Activated gamma-delta T cell treated with Interleukin-2 at 50 U/mL for 16 hours (primary cell): ENCODE results near the gene SH3RF2.
"Not testable (repeated sequence)": the region's sequence is repeated elsewhere in the genome, so short reads cannot be mapped to it uniquely, and the experiment has no call there.

ENCODE experiments used
- DNase-seq: peaks from one replicate; pipeline ENCODE4 v3.0.0-alpha.2; 2020

SH3RF2 gene

GRCh38 chr5:145954140-145954539, 17.8 kb downstream of the SH3RF2 start:
- not testable (repeated sequence) for DNase-seq

GRCh38 chr5:145957388-145957787, 21.0 kb downstream of the SH3RF2 start:
- no peak for DNase-seq

GRCh38 chr5:145958436-145958835, 22.1 kb downstream of the SH3RF2 start:
- DNase-seq = no peak

GRCh38 chr5:145960166-145960565, 23.8 kb downstream of the SH3RF2 start:
- no peak for DNase-seq

- DNase-seq = no peak
Observed at GRCh38 chr5:145960848-145961600, 24.6 kb downstream of the SH3RF2 start.

- DNase-seq = no peak
Observed at GRCh38 chr5:145962001-145962400, 25.6 kb downstream of the SH3RF2 start.

- DNase-seq = not testable (repeated sequence)
Observed at GRCh38 chr5:145964008-145964407, 27.6 kb downstream of the SH3RF2 start.

- no peak for DNase-seq
Observed at GRCh38 chr5:145965804-145966203, 29.4 kb downstream of the SH3RF2 start.

GRCh38 chr5:145967296-145967695, 30.9 kb downstream of the SH3RF2 start:
- no peak for DNase-seq

GRCh38 chr5:145968970-145969713, 32.8 kb downstream of the SH3RF2 start:
- DNase-seq = no peak

- DNase-seq = no peak
Observed at GRCh38 chr5:145969714-145970092, 33.3 kb downstream of the SH3RF2 start.

GRCh38 chr5:145971108-145971507, 34.7 kb downstream of the SH3RF2 start:
- DNase-seq = no peak

- no peak for DNase-seq
Observed at GRCh38 chr5:145971701-145972100, 35.3 kb downstream of the SH3RF2 start.

- no peak for DNase-seq
Observed at GRCh38 chr5:145975001-145975360, 38.6 kb downstream of the SH3RF2 start.

GRCh38 chr5:145975361-145976066, 39.1 kb downstream of the SH3RF2 start:
- DNase-seq = no peak

GRCh38 chr5:145976431-145977155, 40.2 kb downstream of the SH3RF2 start:
- DNase-seq = no peak

- DNase-seq = no peak
Observed at GRCh38 chr5:145978171-145978570, 41.8 kb downstream of the SH3RF2 start.

GRCh38 chr5:145978708-145979107, 42.3 kb downstream of the SH3RF2 start:
- no peak for DNase-seq

GRCh38 chr5:145979270-145980223, 43.2 kb downstream of the SH3RF2 start:
- no peak for DNase-seq

GRCh38 chr5:145980259-145980658, 43.9 kb downstream of the SH3RF2 start:
- no peak for DNase-seq

GRCh38 chr5:145980718-145981117, 44.3 kb downstream of the SH3RF2 start:
- no peak for DNase-seq
